Epithelial cell of esophagus (primary cell): ENCODE results near the gene CSRP2.
A peak's percentile ranks its signal among the peaks of the same experiment; 100 is the strongest.

Experiments
- DNase-seq: peaks from one replicate; pipeline ENCODE4 v3.0.0; 2010; ENCODE audit warnings: low read depth
- H3K4me3 ChIP-seq: 2 replicates; pipeline ENCODE4 v1.5.1; 2011; ENCODE audit warnings: mild to moderate bottlenecking, low read length, control low read depth
- CTCF ChIP-seq: IDR thresholded peaks from 2 replicates; pipeline ENCODE4 v1.5.1; 2011; ENCODE audit warnings: low read depth, mild to moderate bottlenecking, low read length, control low read depth, inconsistent platforms; ENCODE audit not compliant: insufficient read depth; ENCODE audit errors: missing control alignments

Gene CSRP2

GRCh38 chr12:76908303-76909017 is 29.6 kb upstream of the CSRP2 start:
- DNase-seq = no peak
- no peak overlapping the region for H3K4me3 ChIP-seq
- TF ChIP-seq CTCF = no peak

DNA sequence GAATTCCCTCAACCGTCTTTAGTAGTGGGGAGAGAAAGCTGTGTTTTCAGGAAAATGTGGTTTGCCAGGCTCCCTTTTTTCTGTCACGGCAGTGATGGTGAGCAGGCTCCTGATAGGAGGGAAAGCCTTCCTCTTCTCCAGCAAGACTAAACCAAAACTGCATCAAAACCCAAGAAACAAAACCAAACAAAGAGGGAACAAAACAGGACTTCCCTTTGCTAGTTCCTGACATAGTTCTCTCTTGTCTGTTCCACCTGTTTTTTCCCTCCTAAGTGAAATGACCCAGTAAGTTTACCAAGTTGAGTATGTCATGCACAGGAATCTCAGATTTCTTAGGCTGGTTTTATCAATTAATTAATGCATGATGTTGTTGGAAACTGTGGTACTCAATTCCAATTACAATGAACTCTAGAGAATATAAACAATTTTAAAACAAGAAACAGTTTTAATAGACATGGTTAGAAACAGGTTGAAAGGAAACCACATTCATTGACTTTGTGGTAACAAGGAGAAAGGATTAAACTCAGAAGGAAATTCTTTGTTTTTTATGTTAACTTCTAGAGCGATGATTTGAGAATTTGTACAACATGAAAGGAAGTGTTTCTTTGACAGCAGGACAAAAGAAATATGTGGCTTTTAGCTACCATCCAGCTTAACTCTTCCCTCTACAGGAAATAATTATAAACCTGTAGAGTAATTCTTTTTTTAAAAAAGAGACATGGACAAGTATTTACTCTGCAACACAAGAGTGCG is 23.0 kb upstream of the CSRP2 start:
- DNase-seq = no peak
- H3K4me3 ChIP-seq = no peak overlapping the region
- no peak for TF ChIP-seq CTCF

- H3K4me3 ChIP-seq = no peak overlapping the region
- DNase-seq = peak; percentile 24
- no peak for TF ChIP-seq CTCF
Observed at GRCh38 chr12:76899522-76899921, 20.7 kb upstream of the CSRP2 start.

- TF ChIP-seq CTCF = no peak
- H3K4me3 ChIP-seq = no peak overlapping the region
- peak; percentile 14 for DNase-seq
Observed at GRCh38 chr12:76898442-76898841, 19.6 kb upstream of the CSRP2 start.

DNA sequence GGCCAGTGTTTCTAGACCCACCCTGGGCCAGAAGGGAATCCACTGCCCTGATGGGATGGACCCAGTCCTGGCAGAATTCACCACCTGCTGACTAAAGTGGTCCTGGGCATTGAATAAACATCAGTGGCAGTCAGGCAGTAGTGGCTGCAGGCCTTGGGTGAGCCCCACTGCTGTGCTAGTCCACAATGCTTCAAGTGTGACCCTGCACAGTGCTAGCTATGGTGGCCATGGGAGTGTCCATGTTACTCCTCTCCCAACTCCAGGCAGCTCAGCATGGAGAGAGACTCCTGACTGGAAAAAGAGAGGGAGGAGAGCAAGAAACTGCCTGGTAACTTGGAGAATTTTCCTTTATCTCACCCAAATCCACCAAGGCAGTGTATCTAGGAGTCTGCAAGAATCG is 17.5 kb upstream of the CSRP2 start:
- no peak overlapping the region for H3K4me3 ChIP-seq
- no peak for TF ChIP-seq CTCF
- no peak for DNase-seq

GRCh38 chr12:76895796-76896195 is 17.0 kb upstream of the CSRP2 start:
- H3K4me3 ChIP-seq = no peak overlapping the region
- no peak for TF ChIP-seq CTCF
- no peak for DNase-seq
